ENCODE data around the gene SH2B3. TPM values are rescaled to one million over a fixed set of nuclear protein-coding genes. Genes with fewer than 3 reads are reported as not detected.

Gene SH2B3
- total RNA-seq, 1 experiment from 2014 or later, result 39.6 TPM

DNA sequence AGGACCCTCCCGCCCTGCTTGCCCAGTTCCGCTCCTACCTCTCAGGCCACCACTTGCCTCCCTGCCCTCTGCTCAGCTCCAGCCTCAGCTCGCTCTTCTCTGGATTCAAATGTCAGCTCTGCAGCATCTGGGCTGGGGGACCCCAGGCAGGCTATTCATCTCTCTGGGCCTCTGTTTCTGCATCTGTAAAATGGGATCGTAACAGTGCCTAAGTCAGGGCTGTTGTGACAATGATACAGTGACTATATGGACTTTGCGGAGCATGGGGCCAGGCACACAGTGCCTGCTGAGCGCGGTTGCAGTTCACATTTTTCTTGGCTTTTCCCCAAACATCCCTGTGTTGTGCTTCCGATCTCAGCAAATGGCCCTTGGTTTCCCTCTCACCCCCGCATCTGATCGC, 39.6 kb upstream of the SH2B3 start:
- in situ Hi-C loops (cut with HindIII; ENCODE audit: low pct_unique_long_range_greater_than_20kb, low sequenced_read_pairs) (no loop called here), intact Hi-C loops (cut with micrococcal nuclease; ENCODE audit: unreplicated experiment) (no loop called here)
- TF ChIP-seq POLR2AphosphoS5 (IDR thresholded peaks at IDR 0.05; ENCODE audit: low read depth, low read length), result no peak
- no peak for TF ChIP-seq TCF7L2 (IDR thresholded peaks at IDR 0.05; ENCODE audit: low read depth, low read length)
- no peak for TF ChIP-seq REST (IDR thresholded peaks at IDR 0.05; ENCODE audit: insufficient read depth in 1 of 2, low read depth in 2 of 2, low read length in 1 of 2)
- TF ChIP-seq, protein P1, sequence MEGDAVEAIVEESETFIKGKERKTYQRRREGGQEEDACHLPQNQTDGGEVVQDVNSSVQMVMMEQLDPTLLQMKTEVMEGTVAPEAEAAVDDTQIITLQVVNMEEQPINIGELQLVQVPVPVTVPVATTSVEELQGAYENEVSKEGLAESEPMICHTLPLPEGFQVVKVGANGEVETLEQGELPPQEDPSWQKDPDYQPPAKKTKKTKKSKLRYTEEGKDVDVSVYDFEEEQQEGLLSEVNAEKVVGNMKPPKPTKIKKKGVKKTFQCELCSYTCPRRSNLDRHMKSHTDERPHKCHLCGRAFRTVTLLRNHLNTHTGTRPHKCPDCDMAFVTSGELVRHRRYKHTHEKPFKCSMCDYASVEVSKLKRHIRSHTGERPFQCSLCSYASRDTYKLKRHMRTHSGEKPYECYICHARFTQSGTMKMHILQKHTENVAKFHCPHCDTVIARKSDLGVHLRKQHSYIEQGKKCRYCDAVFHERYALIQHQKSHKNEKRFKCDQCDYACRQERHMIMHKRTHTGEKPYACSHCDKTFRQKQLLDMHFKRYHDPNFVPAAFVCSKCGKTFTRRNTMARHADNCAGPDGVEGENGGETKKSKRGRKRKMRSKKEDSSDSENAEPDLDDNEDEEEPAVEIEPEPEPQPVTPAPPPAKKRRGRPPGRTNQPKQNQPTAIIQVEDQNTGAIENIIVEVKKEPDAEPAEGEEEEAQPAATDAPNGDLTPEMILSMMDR (IDR thresholded peaks at IDR 0.05), result no peak
- TF ChIP-seq SIN3A (IDR thresholded peaks at IDR 0.05; ENCODE audit: borderline replicate concordance, insufficient read depth, low read depth, low read length), result no peak
- H3K4me1 ChIP-seq (ENCODE audit: control insufficient read depth, insufficient read depth, low read length), result peaks cover 25% of the 10 kb centered on the region
- BruUV-seq (replicated peaks), result no TSS peak
- ATAC-seq (no peak), DNase-seq (ENCODE audit: low read depth, low spot score) (no peak)
- H3K9me3 ChIP-seq (ENCODE audit: control insufficient read depth, insufficient read depth, low read depth, low read length), result no peaks in the 10 kb centered on the region
- no peaks in the 10 kb centered on the region for H3K27me3 ChIP-seq (ENCODE audit: control insufficient read depth, insufficient read depth, low read length)
- no peak overlapping the region for H3K27ac ChIP-seq (ENCODE audit: low read length)
- H3K36me3 ChIP-seq (ENCODE audit: control insufficient read depth, insufficient read depth, low read length), result no peaks in the 10 kb centered on the region
- CTCF ChIA-PET, result no interaction called here
- no peak overlapping the region for H3K4me3 ChIP-seq (ENCODE audit: low read depth in 2 of 2, low read length in 2 of 2)
- POLR2A ChIA-PET, result no interaction called here

- in situ Hi-C loops (cut with HindIII; ENCODE audit: low pct_unique_long_range_greater_than_20kb, low sequenced_read_pairs) (no loop called here), intact Hi-C loops (cut with micrococcal nuclease; ENCODE audit: unreplicated experiment) (no loop called here)
- TF ChIP-seq POLR2AphosphoS5 (IDR thresholded peaks at IDR 0.05; ENCODE audit: low read depth, low read length) (no peak), TCF7L2 (IDR thresholded peaks at IDR 0.05; ENCODE audit: low read depth, low read length) (no peak), REST (IDR thresholded peaks at IDR 0.05; ENCODE audit: insufficient read depth in 1 of 2, low read depth in 2 of 2, low read length in 1 of 2) (no peak), SIN3A (IDR thresholded peaks at IDR 0.05; ENCODE audit: borderline replicate concordance, insufficient read depth, low read depth, low read length) (no peak)
- TF ChIP-seq, protein P1 (IDR thresholded peaks at IDR 0.05), result no peak
- Histone ChIP-seq H3K36me3 (ENCODE audit: control insufficient read depth, insufficient read depth, low read length) (no peaks in the 10 kb centered on the region), H3K4me3 (ENCODE audit: low read depth in 2 of 2, low read length in 2 of 2) (no peak overlapping the region), H3K9me3 (ENCODE audit: control insufficient read depth, insufficient read depth, low read depth, low read length) (no peaks in the 10 kb centered on the region), H3K4me1 (ENCODE audit: control insufficient read depth, insufficient read depth, low read length) (peaks cover 25% of the 10 kb centered on the region), H3K27ac (ENCODE audit: low read length) (no peak overlapping the region), H3K27me3 (ENCODE audit: control insufficient read depth, insufficient read depth, low read length) (no peaks in the 10 kb centered on the region)
- no peak for ATAC-seq
- CTCF ChIA-PET, result no interaction called here
- no peak for DNase-seq (ENCODE audit: low read depth, low spot score)
- no TSS peak for BruUV-seq (replicated peaks)
- POLR2A ChIA-PET, result no interaction called here
Observed at GRCh38 chr12:111366583-111366982, 39.1 kb upstream of the SH2B3 start.

Data from Panc1 (cell line).